MM.1S (cell line): ENCODE results near the gene ACKR1.

Experiments used
- EZH2 ChIP-seq: fragments of 300-600 bp; sonication (generic); optimal IDR thresholded peaks from 2 replicates; pipeline ENCODE3; 2017; ENCODE audit warnings: low read depth, mild to moderate bottlenecking, antibody characterized with exemption, low read length, mixed read lengths
- EZH2phosphoT487 ChIP-seq: fragments of 300-600 bp; sonication (generic); IDR thresholded peaks from 2 replicates; pipeline ENCODE4 v1.6.1; 2018; ENCODE audit warnings: antibody characterized with exemption, low read length
- TF ChIP-seq, protein P1 (sequence below): fragments of 300-600 bp; sonication (generic); IDR thresholded peaks from 2 replicates; pipeline ENCODE4 v1.5.1; 2016; ENCODE audit warnings: antibody characterized with exemption, low read length, mixed read lengths

DNA sequence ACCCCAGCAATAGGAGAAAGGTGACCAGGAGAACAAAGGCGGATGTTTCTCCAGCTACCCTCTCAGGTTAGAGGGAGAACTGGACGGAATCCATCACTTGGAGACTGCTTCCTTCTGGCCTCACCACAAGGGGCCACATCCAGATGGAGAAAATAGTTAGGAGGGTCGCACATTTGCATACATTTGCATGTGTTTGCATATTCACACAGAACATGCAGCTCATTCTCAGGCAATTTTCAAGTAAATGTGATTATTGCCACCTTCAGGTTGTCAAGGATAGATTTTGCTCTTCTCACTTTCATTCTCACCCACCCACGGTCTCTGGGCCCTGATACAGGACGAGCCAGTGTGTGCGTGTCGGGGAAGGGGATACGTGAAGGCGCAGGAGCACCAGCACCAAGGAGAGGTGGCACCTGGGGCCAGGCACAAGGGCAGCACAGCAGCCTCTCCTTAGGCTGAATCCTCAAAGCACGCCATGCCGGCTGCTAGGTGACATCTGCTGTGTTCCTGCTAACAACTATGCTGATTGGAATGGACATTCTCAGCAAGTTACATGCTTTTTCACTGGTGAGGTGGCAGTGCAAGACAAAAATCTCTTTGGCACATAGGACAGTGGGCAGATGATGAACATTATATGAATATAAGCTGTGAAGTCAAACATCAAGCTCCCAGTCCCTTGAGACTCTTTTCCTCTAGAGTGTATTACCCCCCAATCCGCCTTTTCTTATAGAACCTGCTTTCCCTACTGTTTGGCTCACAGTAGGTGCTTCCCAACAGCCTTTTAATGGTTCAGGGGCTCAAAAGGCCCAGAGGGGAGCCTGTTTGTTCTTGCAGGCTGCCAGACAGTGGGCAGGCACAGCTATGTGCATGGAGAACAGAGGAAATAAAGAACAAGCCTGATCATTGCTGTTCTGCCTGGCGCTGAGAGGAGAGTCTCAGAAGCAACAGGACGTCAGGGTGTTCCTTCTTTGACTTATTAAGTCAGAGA, 14.3 kb downstream of the ACKR1 start:
- TF ChIP-seq EZH2phosphoT487 (no peak), EZH2 (no peak)
- TF ChIP-seq, protein P1, sequence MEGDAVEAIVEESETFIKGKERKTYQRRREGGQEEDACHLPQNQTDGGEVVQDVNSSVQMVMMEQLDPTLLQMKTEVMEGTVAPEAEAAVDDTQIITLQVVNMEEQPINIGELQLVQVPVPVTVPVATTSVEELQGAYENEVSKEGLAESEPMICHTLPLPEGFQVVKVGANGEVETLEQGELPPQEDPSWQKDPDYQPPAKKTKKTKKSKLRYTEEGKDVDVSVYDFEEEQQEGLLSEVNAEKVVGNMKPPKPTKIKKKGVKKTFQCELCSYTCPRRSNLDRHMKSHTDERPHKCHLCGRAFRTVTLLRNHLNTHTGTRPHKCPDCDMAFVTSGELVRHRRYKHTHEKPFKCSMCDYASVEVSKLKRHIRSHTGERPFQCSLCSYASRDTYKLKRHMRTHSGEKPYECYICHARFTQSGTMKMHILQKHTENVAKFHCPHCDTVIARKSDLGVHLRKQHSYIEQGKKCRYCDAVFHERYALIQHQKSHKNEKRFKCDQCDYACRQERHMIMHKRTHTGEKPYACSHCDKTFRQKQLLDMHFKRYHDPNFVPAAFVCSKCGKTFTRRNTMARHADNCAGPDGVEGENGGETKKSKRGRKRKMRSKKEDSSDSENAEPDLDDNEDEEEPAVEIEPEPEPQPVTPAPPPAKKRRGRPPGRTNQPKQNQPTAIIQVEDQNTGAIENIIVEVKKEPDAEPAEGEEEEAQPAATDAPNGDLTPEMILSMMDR: no peak
